H1 (cell line): ENCODE measurements around the gene ASCC2.

Experiments
- ATF2 ChIP-seq: IDR thresholded peaks from 2 replicates; pipeline ENCODE4 v1.6.1; 2012; ENCODE audit warnings: low read length, inconsistent platforms
- CEBPB ChIP-seq: IDR thresholded peaks from 2 replicates; pipeline ENCODE4 v1.6.1; 2012; ENCODE audit warnings: low read depth, low read length
- CHD1 ChIP-seq: IDR thresholded peaks from 2 replicates; pipeline ENCODE4 v1.6.1; 2012; ENCODE audit warnings: low read depth, low read length, improper control_type of control experiment
- CTCF ChIP-seq, 3 experiments: IDR thresholded peaks; 1 replicate in 2 of 3; 2 replicates in 1 of 3; pipeline versions ENCODE4 v1.5.1 to v1.6.1; 2011; ENCODE audit warnings: low read length in 3 of 3, mild to moderate bottlenecking in 3 of 3, inconsistent platforms in 2 of 3, low read depth in 1 of 3, moderate library complexity in 1 of 3; ENCODE audit not compliant: insufficient read depth in 1 of 3; ENCODE audit errors: control extremely low read depth in 1 of 3
- EGR1 ChIP-seq: IDR thresholded peaks from 2 replicates; pipeline ENCODE4 v1.6.1; 2011; ENCODE audit warnings: low read depth, low read length, borderline replicate concordance
- EZH2 ChIP-seq: fragments of 200-600 bp; sonication (generic); IDR thresholded peaks from 2 replicates; pipeline ENCODE4 v1.7.1; 2012; ENCODE audit warnings: low read depth, mild to moderate bottlenecking, moderate library complexity, low read length, inconsistent platforms; ENCODE audit not compliant: severe bottlenecking
- FOSL1 ChIP-seq: IDR thresholded peaks from 2 replicates; pipeline ENCODE4 v1.6.1; 2011; ENCODE audit warnings: mild to moderate bottlenecking, low read depth, low read length, moderate library complexity; ENCODE audit not compliant: insufficient read depth
- GABPA ChIP-seq: IDR thresholded peaks from 2 replicates; pipeline ENCODE4 v1.6.1; 2011; ENCODE audit warnings: mild to moderate bottlenecking, low read length, moderate library complexity, borderline replicate concordance; ENCODE audit not compliant: insufficient read depth
- MAFK ChIP-seq: IDR thresholded peaks from 2 replicates; pipeline ENCODE4 v1.6.1; 2012; ENCODE audit warnings: low read depth, mild to moderate bottlenecking, improper control_type of control experiment, low read length
- POLR2AphosphoS5 ChIP-seq: IDR thresholded peaks from 2 replicates; pipeline ENCODE4 v1.6.1; 2011; ENCODE audit warnings: low read depth, low read length
- RAD21 ChIP-seq, 2 experiments: IDR thresholded peaks in 1 of 2; conservative IDR thresholded peaks in 1 of 2; 2 replicates each; pipeline ENCODE4 v1.6.1; 2011; ENCODE audit warnings: low read depth in 2 of 2, low read length in 2 of 2, improper control_type of control experiment in 1 of 2, inconsistent platforms in 1 of 2, mild to moderate bottlenecking in 1 of 2, moderate library complexity in 1 of 2
- RFX5 ChIP-seq: IDR thresholded peaks from 2 replicates; pipeline ENCODE4 v1.6.1; 2011; ENCODE audit warnings: low read depth, low read length, improper control_type of control experiment, borderline replicate concordance
- SUZ12 ChIP-seq: fragments of 200-600 bp; sonication (generic); IDR thresholded peaks from 2 replicates; pipeline ENCODE4 v1.6.1; 2012; ENCODE audit warnings: mild to moderate bottlenecking, inconsistent platforms, low read length, moderate library complexity, mixed read lengths

GRCh38 chr22:29872144-29872893 is 34.2 kb upstream of the ASCC2 start:
- TF ChIP-seq RAD21 (IDR thresholded peaks at IDR 0.05 in 1 of 2, conservative IDR thresholded peaks at IDR 0.05 in 1 of 2; ENCODE audit: low read depth in 2 of 2, low read length in 2 of 2) (no peak), GABPA (no peak), RFX5 (no peak), ATF2 (no peak), MAFK (no peak), CTCF (IDR thresholded peaks at IDR 0.05; ENCODE audit: control extremely low read depth in 1 of 3, insufficient read depth in 1 of 3, low read depth in 1 of 3, low read length in 3 of 3) (no peak), EGR1 (no peak), CEBPB (no peak), POLR2AphosphoS5 (no peak), CHD1 (no peak), SUZ12 (no peak), FOSL1 (no peak), EZH2 (no peak)
